Transverse colon (tissue), 3 donors: Measurements from ENCODE around the gene RNF152.

ENCODE experiments used
- EP300 ChIP-seq: sonication (generic); formaldehyde crosslinking; IDR thresholded peaks from one replicate; pipeline ENCODE4 v1.6.1; 2017; ENCODE audit warnings: antibody characterized with exemption, low read depth
- POLR2A ChIP-seq: fragments of 450-650 bp; IDR thresholded peaks from one replicate; pipeline ENCODE4 v1.6.1; 2016; ENCODE audit warnings: antibody characterized with exemption, mild to moderate bottlenecking, moderate library complexity
- TF ChIP-seq, protein P1 (sequence below), 5 experiments: fragments of 200-600 bp in 3 of 5; fragments of 450-650 bp in 2 of 5; sonication (generic) in 3 of 5; IDR thresholded peaks; 1 replicate in 2 of 5; 2 replicates in 3 of 5; pipeline ENCODE4 v1.5.1; 2016 to 2017; ENCODE audit warnings: antibody characterized with exemption in 5 of 5, inconsistent platforms in 3 of 5, mild to moderate bottlenecking in 2 of 5, moderate library complexity in 1 of 5

DNA sequence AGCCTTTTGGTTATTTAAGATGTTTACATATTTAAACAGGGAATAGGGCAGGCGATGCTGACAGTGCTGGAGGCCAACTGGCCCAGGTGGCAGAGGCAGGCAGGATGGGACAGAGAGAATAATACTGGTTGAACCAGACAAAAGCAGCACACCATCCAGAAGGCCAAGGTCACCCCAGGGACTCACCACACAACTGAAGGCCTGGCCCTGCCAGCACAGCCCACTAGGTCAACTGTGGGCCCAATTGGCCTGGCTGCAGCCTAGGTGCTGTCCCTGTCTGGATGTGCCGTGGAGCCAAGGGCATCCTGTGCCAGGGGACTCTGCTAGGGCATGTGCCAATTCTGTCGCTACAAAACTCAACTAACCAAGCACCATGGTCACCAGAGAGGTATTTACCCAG is 69.2 kb downstream of the RNF152 start:
- TF ChIP-seq POLR2A (no peak), EP300 (no peak)
- TF ChIP-seq, protein P1, sequence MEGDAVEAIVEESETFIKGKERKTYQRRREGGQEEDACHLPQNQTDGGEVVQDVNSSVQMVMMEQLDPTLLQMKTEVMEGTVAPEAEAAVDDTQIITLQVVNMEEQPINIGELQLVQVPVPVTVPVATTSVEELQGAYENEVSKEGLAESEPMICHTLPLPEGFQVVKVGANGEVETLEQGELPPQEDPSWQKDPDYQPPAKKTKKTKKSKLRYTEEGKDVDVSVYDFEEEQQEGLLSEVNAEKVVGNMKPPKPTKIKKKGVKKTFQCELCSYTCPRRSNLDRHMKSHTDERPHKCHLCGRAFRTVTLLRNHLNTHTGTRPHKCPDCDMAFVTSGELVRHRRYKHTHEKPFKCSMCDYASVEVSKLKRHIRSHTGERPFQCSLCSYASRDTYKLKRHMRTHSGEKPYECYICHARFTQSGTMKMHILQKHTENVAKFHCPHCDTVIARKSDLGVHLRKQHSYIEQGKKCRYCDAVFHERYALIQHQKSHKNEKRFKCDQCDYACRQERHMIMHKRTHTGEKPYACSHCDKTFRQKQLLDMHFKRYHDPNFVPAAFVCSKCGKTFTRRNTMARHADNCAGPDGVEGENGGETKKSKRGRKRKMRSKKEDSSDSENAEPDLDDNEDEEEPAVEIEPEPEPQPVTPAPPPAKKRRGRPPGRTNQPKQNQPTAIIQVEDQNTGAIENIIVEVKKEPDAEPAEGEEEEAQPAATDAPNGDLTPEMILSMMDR (IDR thresholded peaks at IDR 0.05): no peak
